Lower lobe of right lung (tissue), 2 donors: ENCODE data around the gene C10orf120. TPM values are rescaled to one million over a fixed set of nuclear protein-coding genes. Genes with fewer than 3 reads are reported as not detected.

Source experiments
- ATAC-seq, 2 donors: fragments of 200-7000 bp; cut with Tn5 transposase; one replicate each; pipeline ENCODE4 v1.9.1; 2020 to 2022; ENCODE audit warnings: mild to moderate bottlenecking in 2 of 2, moderate library complexity in 2 of 2
- DNase-seq: peaks from one replicate; pipeline ENCODE4 v3.0.0-alpha.2; 2020
- H3K27ac ChIP-seq: fragments of 200-600 bp; one replicate; pipeline ENCODE4 v1.8.0; 2022
- H3K27me3 ChIP-seq: fragments of 200-600 bp; one replicate; pipeline ENCODE4 v1.8.0; 2022; ENCODE audit warnings: low read depth
- H3K36me3 ChIP-seq: fragments of 200-600 bp; one replicate; pipeline ENCODE4 v1.8.0; 2022; ENCODE audit warnings: mild to moderate bottlenecking
- H3K4me1 ChIP-seq: fragments of 200-600 bp; one replicate; pipeline ENCODE4 v1.8.0; 2022
- H3K4me3 ChIP-seq: fragments of 200-600 bp; one replicate; pipeline ENCODE4 v1.8.0; 2022; ENCODE audit warnings: mild to moderate bottlenecking
- H3K9me3 ChIP-seq: fragments of 200-600 bp; one replicate; pipeline ENCODE4 v1.8.0; 2022
- intact Hi-C: fragments of 100-400 bp; cut with DNase I; formaldehyde crosslinking; loops from one replicate; pipeline ENCODE4 v1.11.0; 2022
- total RNA-seq: library from RNA; stranded (reverse); fragmentation: NEBNext Ultra II Directional; extraction: Animal tissue kit (Norgen Biotek cat#: 25700); gene quantifications from one replicate; pipeline ENCODE4 v1.2.1, GENCODE V29; 2021
- TF ChIP-seq, protein P1 (sequence below): fragments of 200-600 bp; IDR thresholded peaks from one replicate; pipeline ENCODE4 v1.8.0; 2022; ENCODE audit warnings: antibody characterized with exemption, mild to moderate bottlenecking
- donor health status: DM: no; HTN: yes; CAD: no; lungs with severe emphysema.

C10orf120 gene
- total RNA-seq, 1 donor from 2014 or later = not detected

DNA sequence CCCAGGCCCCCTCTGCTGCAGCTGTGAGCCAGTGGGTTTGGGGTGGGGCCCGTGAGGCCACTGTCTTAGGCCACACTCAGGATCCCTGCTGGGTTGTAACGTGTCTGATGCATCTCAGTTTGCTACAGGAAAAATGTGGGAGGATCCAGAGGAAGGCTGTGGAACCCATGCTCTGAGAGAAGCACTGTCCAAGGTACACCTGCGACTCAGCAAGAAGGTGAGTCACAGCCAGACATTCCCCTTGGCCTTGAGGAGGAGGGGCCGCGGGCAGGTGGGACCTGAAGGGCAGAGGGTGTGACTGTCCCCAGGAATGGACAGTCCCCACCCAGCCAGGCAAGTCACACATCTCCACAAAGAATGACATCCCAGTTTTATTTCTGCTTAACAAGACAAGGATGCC, 27.8 kb upstream of the C10orf120 start:
- H3K9me3 ChIP-seq = no peaks in the 10 kb centered on the region
- H3K4me3 ChIP-seq = no peak overlapping the region
- ATAC-seq = no peak
- DNase-seq = no peak
- TF ChIP-seq, protein P1, sequence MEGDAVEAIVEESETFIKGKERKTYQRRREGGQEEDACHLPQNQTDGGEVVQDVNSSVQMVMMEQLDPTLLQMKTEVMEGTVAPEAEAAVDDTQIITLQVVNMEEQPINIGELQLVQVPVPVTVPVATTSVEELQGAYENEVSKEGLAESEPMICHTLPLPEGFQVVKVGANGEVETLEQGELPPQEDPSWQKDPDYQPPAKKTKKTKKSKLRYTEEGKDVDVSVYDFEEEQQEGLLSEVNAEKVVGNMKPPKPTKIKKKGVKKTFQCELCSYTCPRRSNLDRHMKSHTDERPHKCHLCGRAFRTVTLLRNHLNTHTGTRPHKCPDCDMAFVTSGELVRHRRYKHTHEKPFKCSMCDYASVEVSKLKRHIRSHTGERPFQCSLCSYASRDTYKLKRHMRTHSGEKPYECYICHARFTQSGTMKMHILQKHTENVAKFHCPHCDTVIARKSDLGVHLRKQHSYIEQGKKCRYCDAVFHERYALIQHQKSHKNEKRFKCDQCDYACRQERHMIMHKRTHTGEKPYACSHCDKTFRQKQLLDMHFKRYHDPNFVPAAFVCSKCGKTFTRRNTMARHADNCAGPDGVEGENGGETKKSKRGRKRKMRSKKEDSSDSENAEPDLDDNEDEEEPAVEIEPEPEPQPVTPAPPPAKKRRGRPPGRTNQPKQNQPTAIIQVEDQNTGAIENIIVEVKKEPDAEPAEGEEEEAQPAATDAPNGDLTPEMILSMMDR = no peak
- H3K36me3 ChIP-seq = no peaks in the 10 kb centered on the region
- H3K27ac ChIP-seq = no peak overlapping the region
- H3K4me1 ChIP-seq = no peaks in the 10 kb centered on the region
- intact Hi-C loops = no loop called here
- H3K27me3 ChIP-seq = peaks cover 3% of the 10 kb centered on the region

DNA sequence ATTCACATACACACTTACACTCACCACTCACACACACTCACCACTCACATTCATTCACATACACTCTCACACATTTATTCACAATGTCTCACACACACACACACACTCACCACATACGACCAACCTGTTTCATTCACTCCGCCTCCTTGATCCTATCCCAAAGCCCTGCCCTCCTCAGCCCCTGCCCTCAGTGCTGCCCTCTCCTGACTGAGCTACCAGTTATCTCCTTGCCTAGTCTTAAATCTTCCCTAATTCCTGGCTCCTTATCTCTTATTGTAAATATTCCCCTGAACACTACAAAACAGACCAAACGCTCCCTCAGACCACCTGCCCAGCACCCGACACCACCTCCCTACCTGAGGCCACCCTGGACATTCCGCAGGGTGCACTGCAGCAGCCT, 26.1 kb upstream of the C10orf120 start:
- ATAC-seq (no peak), DNase-seq (no peak)
- Histone ChIP-seq H3K4me3 (no peak overlapping the region), H3K9me3 (no peaks in the 10 kb centered on the region), H3K27ac (no peak overlapping the region), H3K36me3 (no peaks in the 10 kb centered on the region), H3K27me3 (peaks cover 3% of the 10 kb centered on the region), H3K4me1 (no peaks in the 10 kb centered on the region)
- TF ChIP-seq, protein P1 = no peak
- intact Hi-C loops = no loop called here

DNA sequence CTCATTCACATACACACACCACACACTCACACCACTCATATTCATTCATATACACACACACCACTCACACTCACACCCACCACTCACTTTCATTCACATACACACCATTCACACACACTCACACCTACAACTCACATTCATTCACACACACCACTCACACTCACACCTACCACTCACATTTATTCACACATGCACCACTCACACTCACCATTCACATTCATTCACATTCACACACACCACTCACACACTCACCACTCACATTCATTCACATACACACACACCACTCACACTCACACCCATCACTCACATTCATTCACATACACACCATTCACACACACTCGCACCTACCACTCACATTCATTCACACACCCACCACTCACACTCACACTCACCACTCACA, 25.4 kb upstream of the C10orf120 start:
- Histone ChIP-seq H3K36me3 (no peaks in the 10 kb centered on the region), H3K4me1 (no peaks in the 10 kb centered on the region), H3K27me3 (peaks cover 3% of the 10 kb centered on the region), H3K9me3 (no peaks in the 10 kb centered on the region), H3K4me3 (no peak overlapping the region), H3K27ac (no peak overlapping the region)
- ATAC-seq (no peak), DNase-seq (no peak)
- intact Hi-C loops = no loop called here
- TF ChIP-seq, protein P1 = no peak

- Histone ChIP-seq H3K4me1 (no peaks in the 10 kb centered on the region), H3K4me3 (no peak overlapping the region), H3K36me3 (no peaks in the 10 kb centered on the region), H3K27me3 (no peaks in the 10 kb centered on the region), H3K27ac (no peak overlapping the region), H3K9me3 (no peaks in the 10 kb centered on the region)
- ATAC-seq (no peak), DNase-seq (no peak)
- intact Hi-C loops = no loop called here
- TF ChIP-seq, protein P1 = no peak
Measured at GRCh38 chr10:122721111-122721510, 21.5 kb upstream of the C10orf120 start.

DNA sequence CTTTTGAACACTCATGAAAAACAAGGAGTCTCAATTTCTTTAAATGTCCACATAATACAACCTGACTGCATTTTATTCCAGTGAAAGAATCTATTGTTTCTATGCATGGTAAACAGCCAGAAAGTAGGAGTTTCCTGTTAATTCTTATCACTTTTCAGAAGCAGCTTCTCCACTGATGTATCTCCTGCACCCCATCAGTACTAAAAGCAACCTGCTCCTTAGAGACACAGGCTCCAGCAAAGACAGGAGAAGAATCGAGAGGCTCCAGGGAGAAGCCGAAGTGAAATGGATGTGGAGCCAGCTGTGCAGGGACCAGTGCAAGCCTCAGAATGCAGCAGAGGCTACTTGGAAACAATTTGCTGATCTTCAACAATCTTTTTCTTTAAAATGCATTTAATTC, 16.4 kb upstream of the C10orf120 start:
- TF ChIP-seq, protein P1 = no peak
- H3K27me3 ChIP-seq = peaks cover 12% of the 10 kb centered on the region
- no peaks in the 10 kb centered on the region for H3K36me3 ChIP-seq
- ATAC-seq = no peak
- DNase-seq = no peak
- H3K27ac ChIP-seq = no peak overlapping the region
- H3K4me1 ChIP-seq = no peaks in the 10 kb centered on the region
- H3K4me3 ChIP-seq = no peak overlapping the region
- intact Hi-C loops = no loop called here
- no peaks in the 10 kb centered on the region for H3K9me3 ChIP-seq

DNA sequence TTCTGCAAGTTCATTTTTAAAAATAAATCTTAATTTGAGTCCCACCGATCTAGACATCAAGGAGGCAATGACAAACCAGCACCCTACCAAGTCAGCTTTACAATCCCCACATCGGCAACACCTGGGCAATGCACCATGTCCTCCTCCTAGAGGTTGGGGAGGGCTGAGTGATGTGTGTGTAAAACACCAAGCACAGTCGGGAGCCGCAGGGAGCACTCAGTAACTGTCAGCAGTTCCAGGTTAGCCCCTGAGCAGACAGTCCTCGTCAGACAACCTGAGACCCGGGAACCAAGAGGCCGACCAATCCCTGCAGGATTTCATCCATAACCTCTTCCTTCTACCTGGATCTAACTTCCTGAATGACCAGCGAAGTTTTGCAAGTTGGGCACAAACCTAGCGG, 15.9 kb upstream of the C10orf120 start:
- no peak for ATAC-seq
- peaks cover 12% of the 10 kb centered on the region for H3K27me3 ChIP-seq
- intact Hi-C loops = no loop called here
- no peaks in the 10 kb centered on the region for H3K4me1 ChIP-seq
- TF ChIP-seq, protein P1 = no peak
- DNase-seq = no peak
- no peaks in the 10 kb centered on the region for H3K36me3 ChIP-seq
- no peak overlapping the region for H3K4me3 ChIP-seq
- no peak overlapping the region for H3K27ac ChIP-seq
- H3K9me3 ChIP-seq = no peaks in the 10 kb centered on the region
